K562 (cell line): ENCODE measurements around the gene FOCAD. TPM values are rescaled to one million over a fixed set of nuclear protein-coding genes. Genes with fewer than 3 reads are reported as not detected.

ENCODE experiments used
- ATAC-seq: fragments of 200-7000 bp; cut with Tn5 transposase; 3 replicates; pipeline ENCODE4 v1.9.1; 2020; ENCODE audit warnings: moderate library complexity
- BruUV-seq: library from RNA; stranded (reverse); fragments of 400-500 nt; replicated peaks from 2 replicates; lab custom pipeline; 2021; lab: Mats Ljungman, UMichigan
- CTCF ChIA-PET: fragments of 300-600 bp; formaldehyde crosslinking; extraction: SDS; loops from one replicate; lab custom pipeline; 2021; ENCODE audit warnings: low intra/inter-chr PET ratio; lab: Yijun Ruan, JAX
- POLR2A ChIA-PET: fragments of 300-600, 350-650 bp; sonication (Branson Sonifier 250); formaldehyde crosslinking; extraction: SDS; loops from one replicate; lab custom pipeline; 2021; ENCODE audit warnings: antibody characterized with exemption, inconsistent platforms; lab: Yijun Ruan, JAX
- DNase-seq, 4 experiments: peaks; one replicate each; pipeline versions ENCODE4 v3.0.0 to v3.0.0-alpha.2; 2011 to 2018; ENCODE audit warnings: low spot score in 3 of 4, mixed read lengths in 3 of 4; ENCODE audit errors: extremely low read depth in 1 of 4
- FAIRE-seq: peaks from 2 replicates; lab custom pipeline; 2011; peaks lifted over from hg19 to GRCh38; lab: Jason Lieb, UNC
- H2AFZ ChIP-seq: 2 replicates; pipeline ENCODE4 v1.6.0; 2011; ENCODE audit warnings: low read depth, low read length, control low read depth, inconsistent platforms
- H3K27ac ChIP-seq: fragments of 200-600 bp; 3 replicates; pipeline ENCODE4 v1.8.0; 2011; ENCODE audit warnings: low read depth, mild to moderate bottlenecking, control low read depth, inconsistent platforms, low read length, moderate library complexity, mixed read lengths; ENCODE audit errors: extremely low read depth
- H3K27me3 ChIP-seq, 2 experiments: fragments of 300-600 bp in 1 of 2; 2 replicates in 1 of 2; 3 replicates in 1 of 2; pipeline versions ENCODE4 v1.6.0 to v1.8.0; 2011; ENCODE audit warnings: inconsistent platforms in 2 of 2, low read length in 2 of 2, mild to moderate bottlenecking in 1 of 2, mixed read lengths in 1 of 2, moderate library complexity in 1 of 2; ENCODE audit not compliant: control insufficient read depth in 2 of 2, insufficient read depth in 2 of 2
- H3K36me3 ChIP-seq: fragments of 300-600 bp; 3 replicates; pipeline ENCODE4 v1.8.0; 2011; ENCODE audit warnings: mild to moderate bottlenecking, low read length, inconsistent platforms; ENCODE audit not compliant: control insufficient read depth, insufficient read depth
- H3K4me1 ChIP-seq, 2 experiments: fragments of 200-600 bp in 1 of 2; replicated peaks in 1 of 2; 2 replicates in 1 of 2; 3 replicates in 1 of 2; pipeline versions ENCODE4 v1.5.1 to v1.8.0; 2011; ENCODE audit warnings: inconsistent platforms in 2 of 2, low read length in 2 of 2, mild to moderate bottlenecking in 1 of 2, mixed read lengths in 1 of 2, moderate library complexity in 1 of 2; ENCODE audit not compliant: control insufficient read depth in 2 of 2, insufficient read depth in 2 of 2
- H3K4me2 ChIP-seq: 2 replicates; pipeline ENCODE4 v1.6.1; 2011; ENCODE audit warnings: low read length, control low read depth, inconsistent platforms, mixed read lengths; ENCODE audit not compliant: insufficient read depth
- H3K4me3 ChIP-seq: fragments of 200-600 bp; sonication (generic), shearing (Covaris generic); 2 replicates; pipeline ENCODE4 v1.5.1; 2016; ENCODE audit warnings: control low read depth, inconsistent platforms
- H3K79me2 ChIP-seq: fragments of 200-600 bp; 3 replicates; pipeline ENCODE4 v1.8.0; 2011; ENCODE audit warnings: low read length, inconsistent platforms; ENCODE audit not compliant: control insufficient read depth, insufficient read depth
- H3K9ac ChIP-seq, 2 experiments: 2 replicates each; pipeline versions ENCODE4 v1.6.0 to v1.6.1; 2011; ENCODE audit warnings: low read depth in 2 of 2, low read length in 2 of 2, control low read depth in 1 of 2, inconsistent platforms in 1 of 2, mild to moderate bottlenecking in 1 of 2, mixed read lengths in 1 of 2; ENCODE audit not compliant: insufficient read depth in 1 of 2
- H3K9me1 ChIP-seq: one replicate; pipeline ENCODE4 v1.6.0; 2011; ENCODE audit warnings: inconsistent platforms, mild to moderate bottlenecking, low read length, moderate library complexity; ENCODE audit not compliant: control insufficient read depth, insufficient read depth
- H3K9me3 ChIP-seq: replicated peaks from 2 replicates; pipeline ENCODE4 v1.5.1; 2011; ENCODE audit warnings: low read depth, low read length, inconsistent platforms; ENCODE audit not compliant: control insufficient read depth, insufficient read depth
- H4K20me1 ChIP-seq: replicated peaks from 2 replicates; pipeline ENCODE4 v1.6.1; 2011; ENCODE audit warnings: low read length, inconsistent platforms, mixed read lengths; ENCODE audit not compliant: control insufficient read depth, insufficient read depth
- DIDO1 ChIP-seq: fragments of 450-650 bp; IDR thresholded peaks from 2 replicates; pipeline ENCODE4 v1.6.1; 2016; ENCODE audit warnings: low read depth, missing biosample characterization, missing genetic modification characterization
- KDM5B ChIP-seq: fragments of 200-600 bp; sonication (generic); IDR thresholded peaks from 2 replicates; pipeline ENCODE4 v1.6.1; 2012; ENCODE audit warnings: low read depth, mild to moderate bottlenecking, moderate library complexity, low read length, control low read depth, inconsistent platforms; ENCODE audit not compliant: insufficient replicate concordance
- WGBS: fragments of 100-300 bp; shearing (Covaris generic); methylation state at CpG from one replicate; pipeline ENCODE4 v1.1.6; 2016; ENCODE audit warnings: low coverage, mixed read lengths; ENCODE audit not compliant: insufficient coverage; ENCODE audit errors: missing lambda C conversion rate; 5-methylcytosine and 5-hydroxymethylcytosine counted together
- in situ Hi-C: fragments of 300-500 bp; cut with MboI; formaldehyde crosslinking; loops from 4 replicates; pipeline ENCODE4 v1.15.0; 2018; ENCODE audit warnings: inconsistent platforms, mixed read lengths
- intact Hi-C: fragments of 100-400 bp; cut with micrococcal nuclease; formaldehyde crosslinking; loops from 2 replicates; pipeline ENCODE4 v1.14.2; 2022
- polyA plus RNA-seq, 8 experiments: library from polyadenylated mRNA; depleted of rRNA in 4 of 8; stranded (reverse) in 5 of 8; unstranded in 3 of 8; fragments of >200 nt; fragmentation: Nextera tagmentation in 2 of 8; fragmentation: Illumina TruSeq in 1 of 8; extraction: Ambion mirVana in 2 of 8; extraction: Trizol in 1 of 8; gene quantifications; 2 replicates each; pipeline versions ENCODE4 v1.2.1 to v1.2.3, GENCODE V29; 2011 to 2014; ENCODE audit warnings: inconsistent platforms in 1 of 8, missing spikeins in 1 of 8
- total RNA-seq, 7 experiments: library from RNA; depleted of rRNA in 6 of 7; stranded (reverse); fragments of >200 nt in 6 of 7; fragmentation: Illumina TruSeq in 2 of 7; extraction: Trizol in 2 of 7; gene quantifications; 2 replicates each; pipeline versions ENCODE4 v1.2.1 to v1.2.3, GENCODE V29; 2011 to 2021; ENCODE audit warnings: low replicate concordance in 1 of 7
- TF ChIP-seq, protein P1 (sequence below): fragments of 250-450 bp; sonication (Bioruptor Pico); IDR thresholded peaks from 2 replicates; pipeline ENCODE4 v1.4.0; 2020

The FOCAD gene
- total and polyA plus RNA-seq, 9 of the 15 experiments (the other 6 are each of a cell fraction or from before 2014, with no cell fraction given) = 0.13 to 2.4 (median 1.6) TPM

DNA sequence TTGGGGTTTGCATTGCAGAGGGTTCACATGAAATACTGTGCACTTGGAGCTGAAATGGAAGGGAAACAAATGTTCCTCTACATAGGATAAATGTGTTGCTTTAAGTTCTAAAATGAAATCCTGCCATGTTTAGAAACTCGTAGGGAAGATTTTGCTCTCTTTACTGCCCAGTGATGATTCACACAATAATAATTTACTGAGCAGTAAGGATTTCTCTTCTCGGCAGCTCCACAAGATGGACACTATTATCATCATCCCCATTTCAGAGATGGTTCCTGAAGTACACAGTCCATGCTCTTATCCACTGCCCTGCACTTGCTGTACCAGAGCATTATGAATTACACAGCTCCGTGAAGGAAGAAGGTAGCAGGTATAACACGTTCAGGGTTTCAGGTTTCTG, 343.2 kb downstream of the FOCAD start:
- no peaks in the 10 kb centered on the region for H3K27me3 ChIP-seq
- no peaks in the 10 kb centered on the region for H3K79me2 ChIP-seq
- H3K4me3 ChIP-seq = no peak overlapping the region
- POLR2A ChIA-PET = no interaction called here
- H3K4me2 ChIP-seq = no peak overlapping the region
- no peaks in the 10 kb centered on the region for H3K9me1 ChIP-seq
- no peaks in the 10 kb centered on the region for H3K9me3 ChIP-seq
- H3K4me1 ChIP-seq = no peaks in the 10 kb centered on the region
- in situ Hi-C loops (no loop called here), intact Hi-C loops (no loop called here)
- no peaks in the 10 kb centered on the region for H3K36me3 ChIP-seq
- TF ChIP-seq DIDO1 (tag) = no peak
- no peak for TF ChIP-seq KDM5B
- TF ChIP-seq, protein P1, sequence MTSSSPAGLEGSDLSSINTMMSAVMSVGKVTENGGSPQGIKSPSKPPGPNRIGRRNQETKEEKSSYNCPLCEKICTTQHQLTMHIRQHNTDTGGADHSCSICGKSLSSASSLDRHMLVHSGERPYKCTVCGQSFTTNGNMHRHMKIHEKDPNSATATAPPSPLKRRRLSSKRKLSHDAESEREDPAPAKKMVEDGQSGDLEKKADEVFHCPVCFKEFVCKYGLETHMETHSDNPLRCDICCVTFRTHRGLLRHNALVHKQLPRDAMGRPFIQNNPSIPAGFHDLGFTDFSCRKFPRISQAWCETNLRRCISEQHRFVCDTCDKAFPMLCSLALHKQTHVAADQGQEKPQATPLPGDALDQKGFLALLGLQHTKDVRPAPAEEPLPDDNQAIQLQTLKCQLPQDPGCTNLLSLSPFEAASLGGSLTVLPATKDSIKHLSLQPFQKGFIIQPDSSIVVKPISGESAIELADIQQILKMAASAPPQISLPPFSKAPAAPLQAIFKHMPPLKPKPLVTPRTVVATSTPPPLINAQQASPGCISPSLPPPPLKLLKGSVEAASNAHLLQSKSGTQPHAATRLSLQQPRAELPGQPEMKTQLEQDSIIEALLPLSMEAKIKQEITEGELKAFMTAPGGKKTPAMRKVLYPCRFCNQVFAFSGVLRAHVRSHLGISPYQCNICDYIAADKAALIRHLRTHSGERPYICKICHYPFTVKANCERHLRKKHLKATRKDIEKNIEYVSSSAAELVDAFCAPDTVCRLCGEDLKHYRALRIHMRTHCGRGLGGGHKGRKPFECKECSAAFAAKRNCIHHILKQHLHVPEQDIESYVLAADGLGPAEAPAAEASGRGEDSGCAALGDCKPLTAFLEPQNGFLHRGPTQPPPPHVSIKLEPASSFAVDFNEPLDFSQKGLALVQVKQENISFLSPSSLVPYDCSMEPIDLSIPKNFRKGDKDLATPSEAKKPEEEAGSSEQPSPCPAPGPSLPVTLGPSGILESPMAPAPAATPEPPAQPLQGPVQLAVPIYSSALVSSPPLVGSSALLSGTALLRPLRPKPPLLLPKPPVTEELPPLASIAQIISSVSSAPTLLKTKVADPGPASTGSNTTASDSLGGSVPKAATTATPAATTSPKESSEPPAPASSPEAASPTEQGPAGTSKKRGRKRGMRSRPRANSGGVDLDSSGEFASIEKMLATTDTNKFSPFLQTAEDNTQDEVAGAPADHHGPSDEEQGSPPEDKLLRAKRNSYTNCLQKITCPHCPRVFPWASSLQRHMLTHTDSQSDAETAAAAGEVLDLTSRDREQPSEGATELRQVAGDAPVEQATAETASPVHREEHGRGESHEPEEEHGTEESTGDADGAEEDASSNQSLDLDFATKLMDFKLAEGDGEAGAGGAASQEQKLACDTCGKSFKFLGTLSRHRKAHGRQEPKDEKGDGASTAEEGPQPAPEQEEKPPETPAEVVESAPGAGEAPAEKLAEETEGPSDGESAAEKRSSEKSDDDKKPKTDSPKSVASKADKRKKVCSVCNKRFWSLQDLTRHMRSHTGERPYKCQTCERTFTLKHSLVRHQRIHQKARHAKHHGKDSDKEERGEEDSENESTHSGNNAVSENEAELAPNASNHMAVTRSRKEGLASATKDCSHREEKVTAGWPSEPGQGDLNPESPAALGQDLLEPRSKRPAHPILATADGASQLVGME (CRISPR knock-in tag) = no peak
- CTCF ChIA-PET = no interaction called here
- H2AFZ ChIP-seq = no peak overlapping the region
- FAIRE-seq = no peak
- WGBS = no CpG with 5 or more reads among the region's 4 CpGs
- DNase-seq = no peak
- no peak for ATAC-seq
- H3K27ac ChIP-seq = no peak overlapping the region
- H3K9ac ChIP-seq = no peak overlapping the region
- no TSS peak for BruUV-seq
- H4K20me1 ChIP-seq = no peaks in the 10 kb centered on the region
